Effector memory CD8-positive, alpha-beta T cell (primary cell): ENCODE measurements around the gene SLC25A21.
"Not testable (repeated sequence)": the region's sequence is repeated elsewhere in the genome, so short reads cannot be mapped to it uniquely, and the experiment has no call there.

ENCODE experiments used
- ATAC-seq: fragments of 150-1000 bp; cut with Tn5 transposase; replicated peaks from 2 replicates; pipeline ENCODE4 v1.10.0; 2021; ENCODE audit warnings: mild to moderate bottlenecking, moderate library complexity
- DNase-seq, 3 experiments: peaks; one replicate each; pipeline ENCODE4 v3.0.0; 2021
- H3K27ac Mint-ChIP-seq, 2 donors: one replicate each; pipeline ENCODE4 v1.8.0; 2022; ENCODE audit warnings: mild to moderate bottlenecking in 2 of 2, mixed read lengths in 2 of 2, moderate library complexity in 2 of 2
- H3K27me3 Mint-ChIP-seq, 2 donors: one replicate each; pipeline ENCODE4 v1.8.0; 2022; ENCODE audit warnings: mixed read lengths in 2 of 2
- H3K36me3 Mint-ChIP-seq: one replicate; pipeline ENCODE4 v1.8.0; 2022; ENCODE audit warnings: mild to moderate bottlenecking, moderate library complexity, mixed read lengths; ENCODE audit not compliant: insufficient read depth
- H3K4me1 Mint-ChIP-seq, 2 donors: one replicate each; pipeline ENCODE4 v1.8.0; 2022; ENCODE audit warnings: low read depth in 2 of 2, mixed read lengths in 2 of 2
- H3K4me3 Mint-ChIP-seq, 2 donors: one replicate each; pipeline ENCODE4 v1.8.0; 2022; ENCODE audit warnings: mild to moderate bottlenecking in 2 of 2, mixed read lengths in 2 of 2, moderate library complexity in 2 of 2
- H3K9me3 Mint-ChIP-seq, 2 donors: one replicate each; pipeline ENCODE4 v1.8.0; 2022; ENCODE audit warnings: mixed read lengths in 2 of 2

The SLC25A21 gene

GRCh38 chr14:37197421-37198272 lies 25.2 kb upstream of the SLC25A21 start, which contains the start of gene MIPOL1:
TSS of gene MIPOL1 (plus strand) at chr14:37197937. CDS start at chr14:37247889, 49,952 bp downstream.
- ATAC-seq (no peak), DNase-seq (no peak)
- Mint-ChIP-seq H3K9me3 (peaks cover 0 to 8% of the 10 kb centered on the region in 2 donors), H3K36me3 (no peaks in the 10 kb centered on the region), H3K4me1 (peaks cover 0 to 2% of the 10 kb centered on the region in 2 donors), H3K4me3 (no peak within 1 kb of the TSS), H3K27me3 (no peaks in the 10 kb centered on the region), H3K27ac (no peak within 1 kb of the TSS)

- Mint-ChIP-seq H3K4me3 (no peak overlapping the region), H3K27ac (no peak overlapping the region), H3K9me3 (peaks cover 0 to 8% of the 10 kb centered on the region in 2 donors), H3K27me3 (no peaks in the 10 kb centered on the region), H3K36me3 (no peaks in the 10 kb centered on the region), H3K4me1 (peaks cover 0 to 2% of the 10 kb centered on the region in 2 donors)
- DNase-seq (no peak), ATAC-seq (no peak)
Observed at GRCh38 chr14:37196604-37197420, 24.4 kb upstream of the SLC25A21 start.

GRCh38 chr14:37195327-37195726 lies 22.9 kb upstream of the SLC25A21 start:
- H3K4me1 Mint-ChIP-seq = peaks cover 0 to 2% of the 10 kb centered on the region in 2 donors
- H3K27ac Mint-ChIP-seq = no peak overlapping the region
- no peak for DNase-seq
- H3K9me3 Mint-ChIP-seq = peaks cover 0 to 17% of the 10 kb centered on the region in 2 donors
- no peak overlapping the region for H3K4me3 Mint-ChIP-seq
- ATAC-seq = no peak
- H3K27me3 Mint-ChIP-seq = no peaks in the 10 kb centered on the region
- no peaks in the 10 kb centered on the region for H3K36me3 Mint-ChIP-seq

- Mint-ChIP-seq H3K4me1 (peaks cover 0 to 2% of the 10 kb centered on the region in 2 donors), H3K4me3 (no peak overlapping the region), H3K27me3 (no peaks in the 10 kb centered on the region), H3K36me3 (no peaks in the 10 kb centered on the region), H3K9me3 (peaks cover 0 to 17% of the 10 kb centered on the region in 2 donors), H3K27ac (no peak overlapping the region)
- DNase-seq (no peak), ATAC-seq (no peak)
Observed at GRCh38 chr14:37194698-37195097, 22.3 kb upstream of the SLC25A21 start.

GRCh38 chr14:37189733-37190132 lies 17.3 kb upstream of the SLC25A21 start:
- not testable (repeated sequence) for H3K36me3 Mint-ChIP-seq, H3K4me3 Mint-ChIP-seq, DNase-seq, H3K4me1 Mint-ChIP-seq, H3K27me3 Mint-ChIP-seq, H3K27ac Mint-ChIP-seq, ATAC-seq
- peaks cover 3 to 17% of the 10 kb centered on the region in 2 donors for H3K9me3 Mint-ChIP-seq

GRCh38 chr14:37187840-37188577 lies 15.6 kb upstream of the SLC25A21 start:
- H3K36me3 Mint-ChIP-seq, DNase-seq, H3K4me3 Mint-ChIP-seq, H3K27ac Mint-ChIP-seq, H3K4me1 Mint-ChIP-seq, ATAC-seq, H3K27me3 Mint-ChIP-seq: not testable (repeated sequence)
- peaks cover 3 to 16% of the 10 kb centered on the region in 2 donors for H3K9me3 Mint-ChIP-seq

GRCh38 chr14:37187294-37187693 lies 14.9 kb upstream of the SLC25A21 start:
- no peak overlapping the region for H3K27ac Mint-ChIP-seq
- peaks cover 3 to 17% of the 10 kb centered on the region in 2 donors for H3K9me3 Mint-ChIP-seq
- no peaks in the 10 kb centered on the region for H3K4me1 Mint-ChIP-seq
- no peak overlapping the region for H3K4me3 Mint-ChIP-seq
- no peak for ATAC-seq
- H3K36me3 Mint-ChIP-seq = peaks cover 3% of the 10 kb centered on the region
- H3K27me3 Mint-ChIP-seq = no peaks in the 10 kb centered on the region
- no peak for DNase-seq

- H3K4me1 Mint-ChIP-seq = no peaks in the 10 kb centered on the region
- H3K4me3 Mint-ChIP-seq = no peak overlapping the region
- H3K27me3 Mint-ChIP-seq = no peaks in the 10 kb centered on the region
- no peak overlapping the region for H3K27ac Mint-ChIP-seq
- peaks cover 7 to 22% of the 10 kb centered on the region in 2 donors for H3K9me3 Mint-ChIP-seq
- ATAC-seq (no peak), DNase-seq (no peak)
- peaks cover 3% of the 10 kb centered on the region for H3K36me3 Mint-ChIP-seq
Observed at GRCh38 chr14:37186865-37187264, 14.5 kb upstream of the SLC25A21 start.

- Mint-ChIP-seq H3K9me3 (peaks cover 7 to 17% of the 10 kb centered on the region in 2 donors), H3K4me1 (no peaks in the 10 kb centered on the region), H3K36me3 (peaks cover 3% of the 10 kb centered on the region), H3K4me3 (no peak overlapping the region), H3K27ac (no peak overlapping the region), H3K27me3 (no peaks in the 10 kb centered on the region)
- DNase-seq (no peak), ATAC-seq (no peak)
Observed at GRCh38 chr14:37185670-37186069, 13.3 kb upstream of the SLC25A21 start.

GRCh38 chr14:37184520-37184919 lies 12.1 kb upstream of the SLC25A21 start:
- H3K4me1 Mint-ChIP-seq, DNase-seq, H3K27me3 Mint-ChIP-seq, H3K36me3 Mint-ChIP-seq, H3K4me3 Mint-ChIP-seq, ATAC-seq, H3K27ac Mint-ChIP-seq: not testable (repeated sequence)
- H3K9me3 Mint-ChIP-seq = peaks cover 7 to 13% of the 10 kb centered on the region in 2 donors

- ATAC-seq (no peak), DNase-seq (no peak)
- Mint-ChIP-seq H3K9me3 (peaks cover 8 to 18% of the 10 kb centered on the region in 2 donors), H3K27ac (no peak overlapping the region), H3K36me3 (no peaks in the 10 kb centered on the region), H3K4me3 (no peak overlapping the region), H3K27me3 (no peaks in the 10 kb centered on the region), H3K4me1 (no peaks in the 10 kb centered on the region)
Observed at GRCh38 chr14:37181441-37181840, 9.0 kb upstream of the SLC25A21 start.

GRCh38 chr14:37180886-37181285 lies 8.5 kb upstream of the SLC25A21 start:
- not testable (repeated sequence) for H3K27ac Mint-ChIP-seq, ATAC-seq, H3K27me3 Mint-ChIP-seq, H3K4me3 Mint-ChIP-seq, DNase-seq, H3K36me3 Mint-ChIP-seq, H3K4me1 Mint-ChIP-seq
- H3K9me3 Mint-ChIP-seq = peaks cover 8 to 18% of the 10 kb centered on the region in 2 donors

GRCh38 chr14:37179896-37180502 lies 7.6 kb upstream of the SLC25A21 start:
- DNase-seq = no peak
- Mint-ChIP-seq H3K9me3 (peaks cover 6 to 18% of the 10 kb centered on the region in 2 donors), H3K27me3 (no peaks in the 10 kb centered on the region), H3K27ac (no peak overlapping the region), H3K4me3 (no peak overlapping the region), H3K36me3 (no peaks in the 10 kb centered on the region), H3K4me1 (no peaks in the 10 kb centered on the region)
- no peak for ATAC-seq
